ENCODE data around the gene PPP1R11.

PPP1R11 gene

DNA sequence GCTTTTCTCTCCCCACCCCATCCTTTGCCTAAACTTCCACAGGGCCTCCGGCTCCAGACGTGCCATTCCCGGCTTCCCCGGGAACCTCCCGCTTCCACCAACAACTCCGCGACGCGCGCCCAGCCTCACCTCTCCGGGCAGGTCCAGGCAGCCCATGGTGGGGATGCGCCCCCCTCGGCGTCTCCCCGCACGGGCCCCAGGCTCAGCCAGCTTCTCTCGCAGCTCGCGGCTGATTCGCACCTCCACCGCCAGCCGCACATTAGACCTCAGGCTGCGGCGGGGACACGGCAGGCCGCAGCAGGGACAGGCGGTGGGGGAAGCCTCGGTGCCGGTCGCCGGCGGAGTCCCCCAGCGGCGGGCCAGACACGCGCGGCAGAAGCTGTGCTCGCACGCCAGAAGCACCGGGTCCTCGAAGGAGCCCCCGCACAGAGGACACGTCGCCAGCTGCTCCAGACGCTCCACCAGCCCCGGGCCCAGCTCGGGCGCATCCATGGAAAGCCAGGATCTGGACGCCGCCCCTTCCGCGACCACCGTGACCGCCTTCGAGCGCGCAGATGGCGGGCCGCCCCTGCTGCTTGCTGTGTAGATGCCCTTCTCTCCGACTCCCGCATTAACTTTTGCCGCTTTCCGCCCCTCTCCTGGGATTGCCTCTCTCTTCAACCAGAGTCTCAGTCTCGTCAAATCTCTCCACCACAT, 8.2 kb downstream of the PPP1R11 start, which contains the start of gene RNF39:
TSS of gene RNF39 (minus strand) at position 676 of the 696 bp plus-strand sequence. CDS start at position 492, 184 bp downstream.
- Histone ChIP-seq H3K9me3 (ENCODE audit: control insufficient read depth, insufficient read depth, low read length) (no peaks in the 10 kb centered on the region), H3K27ac (ENCODE audit: low read depth, low read length) (no peak within 1 kb of the TSS), H3K27me3 (ENCODE audit: control insufficient read depth, insufficient read depth, low read length) (peaks cover 96% of the 10 kb centered on the region), H3K9ac (ENCODE audit: low read depth, low read length) (no peak within 1 kb of the TSS), H3K4me1 (ENCODE audit: control insufficient read depth, insufficient read depth, low read length) (peaks cover 21% of the 10 kb centered on the region; the same call in 1 of the 2 replicates), H3K36me3 (ENCODE audit: control insufficient read depth, insufficient read depth, low read length) (no peaks in the 10 kb centered on the region), H3K4me3 (ENCODE audit: low read depth, low read length) (peak within 1 kb of the TSS; percentile 68)

DNA sequence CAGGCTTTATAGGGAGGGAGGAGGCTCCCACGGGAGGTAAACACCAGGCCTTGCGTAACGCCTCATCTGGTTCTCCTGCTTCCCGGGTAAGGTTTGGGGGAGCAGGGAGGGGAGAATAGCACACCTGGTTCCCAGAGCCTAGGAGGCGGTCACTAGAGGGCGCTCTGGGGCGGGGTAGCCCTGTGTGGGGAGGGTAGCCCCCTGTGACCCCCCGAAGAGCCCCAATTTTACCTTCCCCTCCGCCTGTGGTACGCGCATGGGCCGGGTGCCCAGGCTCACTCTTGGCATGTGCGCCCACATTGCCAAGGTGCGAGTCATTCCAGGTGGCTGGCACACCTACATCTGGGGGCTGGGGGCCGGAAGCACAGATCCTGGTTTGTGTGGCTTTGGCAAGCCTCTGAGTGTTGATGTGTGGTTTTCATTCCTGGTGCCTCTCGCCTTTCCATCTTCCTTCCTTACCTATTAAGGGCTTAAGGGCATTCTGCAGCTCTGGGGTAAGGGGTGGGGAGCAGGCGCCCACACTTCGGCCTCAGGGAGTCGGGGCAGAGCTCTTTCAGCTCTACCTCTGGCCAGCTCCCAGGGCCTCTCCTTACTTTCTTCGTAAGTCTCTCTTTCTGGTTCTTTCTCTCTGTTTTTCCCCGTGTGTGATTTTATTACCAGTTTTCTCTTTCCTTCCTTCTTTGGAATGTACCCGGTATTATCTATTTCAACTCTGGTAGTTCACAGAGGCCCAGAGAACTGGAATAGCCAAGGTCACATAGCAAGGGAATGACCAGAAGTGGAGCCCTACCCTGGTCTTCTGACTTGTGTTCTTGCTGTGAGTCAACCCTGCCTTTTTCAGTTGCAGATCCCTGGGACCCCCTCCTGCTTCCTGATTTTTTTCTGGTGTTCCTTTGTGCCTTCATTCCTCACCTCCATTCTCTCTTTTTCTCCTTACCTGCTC, 9.1 kb downstream of the PPP1R11 start:
- Histone ChIP-seq H3K9ac (ENCODE audit: low read depth, low read length) (no peak overlapping the region), H3K27me3 (ENCODE audit: control insufficient read depth, insufficient read depth, low read length) (peaks cover 88% of the 10 kb centered on the region), H3K27ac (ENCODE audit: low read depth, low read length) (no peak overlapping the region)

DNA sequence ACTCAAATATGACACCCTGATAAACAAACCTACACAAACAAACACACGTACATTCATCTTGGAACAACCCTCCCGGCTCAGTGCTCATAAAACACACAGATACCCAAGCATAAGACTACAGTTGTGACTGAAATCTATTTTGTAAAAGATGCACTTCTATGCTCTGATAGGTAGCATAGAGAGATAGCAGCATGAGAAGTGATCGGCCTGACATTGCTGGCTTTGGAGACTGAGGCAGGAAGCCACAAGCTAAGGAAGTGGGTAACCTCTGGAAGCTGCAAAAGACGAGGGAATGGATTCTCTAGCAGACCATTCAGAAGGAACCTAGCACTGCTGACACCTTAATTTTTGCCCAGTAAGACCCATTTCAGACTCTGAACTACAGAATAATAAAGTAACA, 10.2 kb downstream of the PPP1R11 start:
- no peaks in the 10 kb centered on the region for H3K36me3 ChIP-seq (ENCODE audit: control insufficient read depth, insufficient read depth, low read length)
- no peaks in the 10 kb centered on the region for H3K9me3 ChIP-seq (ENCODE audit: control insufficient read depth, insufficient read depth, low read length)
- H3K4me1 ChIP-seq (ENCODE audit: control insufficient read depth, insufficient read depth, low read length) = peaks cover 12% of the 10 kb centered on the region; the same call in 1 of the 2 replicates
- H3K9ac ChIP-seq (ENCODE audit: low read depth, low read length) = no peak overlapping the region
- no peak overlapping the region for H3K27ac ChIP-seq (ENCODE audit: low read depth, low read length)
- H3K4me3 ChIP-seq (ENCODE audit: low read depth, low read length) = no peak overlapping the region
- H3K27me3 ChIP-seq (ENCODE audit: control insufficient read depth, insufficient read depth, low read length) = peaks cover 76% of the 10 kb centered on the region

More for the DNA sequence above, 9.1 kb downstream of the PPP1R11 start:
- Histone ChIP-seq H3K4me3 (ENCODE audit: low read depth, low read length) (peak overlapping the region; percentile 68), H3K9me3 (ENCODE audit: control insufficient read depth, insufficient read depth, low read length) (no peaks in the 10 kb centered on the region), H3K4me1 (ENCODE audit: control insufficient read depth, insufficient read depth, low read length) (peaks cover 16% of the 10 kb centered on the region; the same call in 1 of the 2 replicates), H3K36me3 (ENCODE audit: control insufficient read depth, insufficient read depth, low read length) (no peaks in the 10 kb centered on the region)

DNA sequence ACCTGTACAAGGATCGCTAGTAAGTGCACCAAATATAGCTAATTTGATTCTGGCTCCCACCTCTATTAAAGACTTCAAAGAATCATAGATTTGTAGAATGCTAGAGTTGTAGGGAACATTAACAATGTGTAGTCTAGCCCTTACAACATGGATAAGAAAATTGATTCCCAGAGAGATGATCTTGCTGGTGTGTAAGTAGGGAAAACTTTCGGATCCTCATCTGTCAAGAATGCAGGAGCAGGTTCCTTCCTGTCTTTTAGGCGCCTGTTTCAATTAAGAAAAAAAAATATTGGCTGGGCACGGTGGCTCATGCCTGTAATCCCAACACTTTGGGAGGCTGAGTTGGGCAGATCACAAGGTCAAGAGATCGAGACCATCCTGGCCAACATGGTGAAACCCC, 20.9 kb downstream of the PPP1R11 start:
- Histone ChIP-seq H3K27ac (ENCODE audit: low read depth, low read length) (no peak overlapping the region), H3K4me3 (ENCODE audit: low read depth, low read length) (no peak overlapping the region), H3K4me1 (ENCODE audit: control insufficient read depth, insufficient read depth, low read length) (no peaks in the 10 kb centered on the region), H3K9ac (ENCODE audit: low read depth, low read length) (no peak overlapping the region), H3K36me3 (ENCODE audit: control insufficient read depth, insufficient read depth, low read length) (no peaks in the 10 kb centered on the region), H3K27me3 (ENCODE audit: control insufficient read depth, insufficient read depth, low read length) (peaks cover 14% of the 10 kb centered on the region; the same call in 1 of the 2 replicates), H3K9me3 (ENCODE audit: control insufficient read depth, insufficient read depth, low read length) (no peaks in the 10 kb centered on the region)

DNA sequence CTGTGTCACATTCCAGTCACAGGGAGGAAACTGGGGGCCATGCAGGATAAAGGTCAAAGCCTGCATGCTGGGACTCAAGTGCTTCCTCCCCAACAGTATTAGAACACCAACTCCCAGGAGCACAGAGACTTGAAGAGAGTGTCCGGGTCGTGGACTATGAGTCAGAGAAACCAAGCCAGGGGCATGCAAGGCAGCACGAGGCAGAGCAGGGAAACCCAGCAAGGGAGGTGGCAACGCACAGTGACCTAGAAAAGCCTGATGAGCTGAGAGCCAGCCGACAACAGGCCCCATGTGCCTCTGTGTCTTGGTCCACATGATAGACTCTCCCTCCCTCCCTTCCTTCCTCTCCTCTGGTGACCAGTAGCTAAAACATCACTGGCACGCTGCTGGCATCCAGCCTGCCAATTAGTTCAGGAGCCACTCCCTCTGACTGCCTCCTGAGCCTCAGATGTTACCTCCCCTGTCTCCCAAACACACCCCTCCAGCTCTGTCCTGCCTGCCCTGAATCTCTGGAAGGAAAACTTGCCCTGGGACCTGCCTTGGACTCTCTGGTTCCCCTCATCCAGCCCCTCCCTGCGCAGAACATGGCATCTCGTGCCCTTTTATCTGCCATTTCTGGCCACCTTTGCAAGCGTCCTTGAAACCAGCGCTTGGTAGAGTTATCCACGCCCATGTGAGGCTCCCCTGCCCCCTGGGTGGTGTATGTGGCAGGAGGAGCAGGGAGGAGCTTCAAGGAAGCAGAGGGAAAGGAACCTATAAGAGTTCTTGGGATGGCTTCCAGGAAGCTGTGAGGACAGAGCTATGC, 24.8 kb downstream of the PPP1R11 start:
- H3K9me3 ChIP-seq (ENCODE audit: control insufficient read depth, insufficient read depth, low read length) = no peaks in the 10 kb centered on the region
- no peak overlapping the region for H3K9ac ChIP-seq (ENCODE audit: low read depth, low read length)
- 0 out of 2 replicates have a peak, but pooled peaks cover 3% of the 10 kb centered on the region for H3K4me1 ChIP-seq (ENCODE audit: control insufficient read depth, insufficient read depth, low read length)
- no peak overlapping the region for H3K4me3 ChIP-seq (ENCODE audit: low read depth, low read length)
- H3K27ac ChIP-seq (ENCODE audit: low read depth, low read length) = no peak overlapping the region
- peaks cover 43% of the 10 kb centered on the region for H3K27me3 ChIP-seq (ENCODE audit: control insufficient read depth, insufficient read depth, low read length)
- no peaks in the 10 kb centered on the region for H3K36me3 ChIP-seq (ENCODE audit: control insufficient read depth, insufficient read depth, low read length)

DNA sequence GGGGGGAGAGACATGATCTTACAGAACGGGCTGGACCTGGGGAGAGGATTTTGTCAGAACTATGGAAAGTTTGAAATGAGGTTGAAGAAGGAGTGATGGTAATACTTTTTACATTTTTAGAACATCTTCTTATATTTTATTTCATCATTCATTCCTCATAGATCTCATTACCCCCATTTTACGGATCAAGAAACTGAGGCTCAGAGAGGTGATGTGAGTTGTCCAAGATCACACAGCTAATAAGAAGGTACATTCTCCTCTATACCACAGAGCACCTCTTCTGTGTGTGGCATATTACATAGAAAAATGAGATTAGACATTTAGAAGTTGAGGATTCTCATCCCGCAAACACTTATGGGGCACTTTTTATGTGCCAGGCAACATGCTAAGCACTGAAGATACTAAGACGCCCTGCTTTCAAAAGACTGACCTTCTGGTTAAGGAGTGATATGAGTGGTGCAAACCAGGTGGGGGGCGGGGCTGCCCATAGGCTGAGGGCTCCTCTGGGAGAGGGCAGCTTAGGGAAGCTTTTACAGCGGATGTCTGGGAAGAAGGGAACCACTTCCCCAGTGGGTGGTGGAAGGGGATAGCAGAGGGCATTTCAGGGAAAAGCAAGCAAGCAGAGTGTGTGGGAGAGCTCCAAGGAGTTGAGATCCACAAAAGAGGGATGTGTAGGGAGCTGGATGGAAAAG, 26.0 kb downstream of the PPP1R11 start:
- Histone ChIP-seq H3K4me3 (ENCODE audit: low read depth, low read length) (no peak overlapping the region), H3K9me3 (ENCODE audit: control insufficient read depth, insufficient read depth, low read length) (no peaks in the 10 kb centered on the region), H3K27ac (ENCODE audit: low read depth, low read length) (no peak overlapping the region)

DNA sequence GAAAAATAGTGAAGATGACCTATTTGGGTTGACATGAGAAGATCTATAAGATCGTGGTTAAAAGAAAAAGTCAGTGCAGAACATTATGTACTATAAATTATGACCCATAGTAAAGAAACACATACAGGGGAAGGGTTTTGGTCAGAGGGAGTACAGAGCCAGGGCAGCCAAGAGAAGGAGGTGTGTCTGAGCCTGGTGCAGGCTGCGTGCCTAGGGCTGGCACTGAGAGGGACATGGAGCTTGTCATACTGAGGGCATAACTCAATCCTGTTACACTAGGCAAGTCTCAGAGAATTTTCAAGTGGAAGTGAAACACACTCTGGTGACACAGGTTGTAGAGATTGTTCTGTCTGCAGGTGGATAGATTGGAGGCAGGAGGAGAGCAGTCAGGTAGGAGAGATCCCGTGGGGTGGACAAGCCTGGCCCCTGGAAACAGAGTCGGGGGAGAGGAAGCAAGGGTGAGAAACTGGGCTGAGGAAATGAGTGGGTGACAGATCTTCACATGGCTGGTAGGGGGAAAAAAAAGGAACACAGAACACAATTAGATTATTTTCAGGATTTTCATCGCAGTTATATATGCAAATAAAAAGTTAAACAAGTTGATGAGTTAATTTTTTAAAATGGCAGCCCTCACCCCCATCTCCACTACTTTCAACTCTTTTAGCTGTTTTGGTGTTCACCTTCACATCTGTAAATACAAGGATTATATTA, 27.1 kb downstream of the PPP1R11 start:
- H3K9me3 ChIP-seq (ENCODE audit: control insufficient read depth, insufficient read depth, low read length) = no peaks in the 10 kb centered on the region
- H3K4me3 ChIP-seq (ENCODE audit: low read depth, low read length) = no peak overlapping the region
- H3K36me3 ChIP-seq (ENCODE audit: control insufficient read depth, insufficient read depth, low read length) = no peaks in the 10 kb centered on the region
- peaks cover 67% of the 10 kb centered on the region for H3K27me3 ChIP-seq (ENCODE audit: control insufficient read depth, insufficient read depth, low read length)
- H3K27ac ChIP-seq (ENCODE audit: low read depth, low read length) = no peak overlapping the region
- H3K4me1 ChIP-seq (ENCODE audit: control insufficient read depth, insufficient read depth, low read length) = 0 out of 2 replicates have a peak, but pooled peaks cover 3% of the 10 kb centered on the region
- no peak overlapping the region for H3K9ac ChIP-seq (ENCODE audit: low read depth, low read length)

More for the DNA sequence above, 26.0 kb downstream of the PPP1R11 start:
- H3K4me1 ChIP-seq (ENCODE audit: control insufficient read depth, insufficient read depth, low read length) = 0 out of 2 replicates have a peak, but pooled peaks cover 3% of the 10 kb centered on the region
- H3K36me3 ChIP-seq (ENCODE audit: control insufficient read depth, insufficient read depth, low read length) = no peaks in the 10 kb centered on the region
- peaks cover 56% of the 10 kb centered on the region for H3K27me3 ChIP-seq (ENCODE audit: control insufficient read depth, insufficient read depth, low read length)
- no peak overlapping the region for H3K9ac ChIP-seq (ENCODE audit: low read depth, low read length)

DNA sequence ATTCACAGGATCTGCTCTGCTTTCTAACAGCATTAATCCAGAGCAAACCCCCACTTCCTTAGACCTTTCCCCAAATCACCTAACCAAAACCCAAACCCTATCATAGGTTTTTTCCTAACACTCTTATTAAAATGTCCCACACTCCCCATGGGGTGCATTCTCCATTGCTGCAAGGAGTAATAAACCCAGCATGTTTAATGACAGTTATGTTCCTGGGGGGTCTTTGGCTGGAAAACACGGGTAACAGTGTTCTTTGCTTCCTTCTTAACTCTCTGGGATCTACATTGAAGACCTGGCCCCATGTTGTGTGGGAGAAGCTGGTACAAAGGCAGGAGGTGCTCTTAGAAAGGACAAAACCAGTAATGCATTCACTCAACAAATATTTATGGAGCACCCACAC, 29.8 kb downstream of the PPP1R11 start:
- H3K9ac ChIP-seq (ENCODE audit: low read depth, low read length) = no peak overlapping the region
- no peaks in the 10 kb centered on the region for H3K36me3 ChIP-seq (ENCODE audit: control insufficient read depth, insufficient read depth, low read length)
- no peak overlapping the region for H3K4me3 ChIP-seq (ENCODE audit: low read depth, low read length)
- H3K27me3 ChIP-seq (ENCODE audit: control insufficient read depth, insufficient read depth, low read length) = peaks cover 80% of the 10 kb centered on the region
- no peak overlapping the region for H3K27ac ChIP-seq (ENCODE audit: low read depth, low read length)
- no peaks in the 10 kb centered on the region for H3K9me3 ChIP-seq (ENCODE audit: control insufficient read depth, insufficient read depth, low read length)
- H3K4me1 ChIP-seq (ENCODE audit: control insufficient read depth, insufficient read depth, low read length) = peaks cover 18% of the 10 kb centered on the region

DNA sequence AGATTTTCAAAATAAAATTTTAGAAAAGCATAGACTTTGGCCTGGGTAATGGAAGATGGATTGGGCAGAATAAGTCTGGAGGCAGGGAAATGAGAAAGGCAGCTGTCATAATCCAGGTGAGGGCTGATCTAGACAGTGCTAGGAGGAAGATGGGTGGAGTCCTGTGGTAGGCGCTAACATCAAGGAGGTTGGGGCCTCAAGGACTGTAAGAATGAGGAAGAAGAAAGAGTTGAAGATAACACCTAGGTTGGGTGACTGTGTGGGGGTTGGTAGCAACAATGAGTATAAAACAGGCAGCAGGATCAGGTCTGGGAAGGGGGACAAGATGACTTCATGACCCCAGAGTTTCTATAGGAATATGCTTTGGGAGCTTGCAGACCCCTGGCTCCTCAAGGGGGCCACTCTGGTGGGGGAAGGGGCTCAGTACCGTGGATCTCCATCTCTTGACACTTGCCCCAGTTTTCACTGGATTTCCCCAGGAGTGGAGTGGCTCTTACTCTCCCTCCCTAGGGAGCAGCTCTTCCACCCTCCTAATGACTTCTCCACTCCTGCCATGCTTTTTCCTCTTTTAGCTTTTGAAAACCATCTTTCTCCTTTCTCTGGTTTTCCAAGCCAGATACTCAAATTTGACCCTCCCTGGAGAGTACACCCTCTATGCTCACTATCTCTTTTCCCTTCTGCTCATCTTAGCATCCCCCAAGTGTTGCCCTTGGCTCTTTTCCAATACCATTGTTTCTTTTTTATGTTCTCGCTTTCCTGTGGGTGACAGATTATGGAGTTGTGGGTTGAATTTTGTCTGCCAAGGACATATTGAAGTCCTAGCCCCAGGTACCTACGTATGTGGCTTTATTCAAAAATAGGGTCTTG, 31.1 kb downstream of the PPP1R11 start:
- Histone ChIP-seq H3K9ac (ENCODE audit: low read depth, low read length) (no peak overlapping the region), H3K9me3 (ENCODE audit: control insufficient read depth, insufficient read depth, low read length) (no peaks in the 10 kb centered on the region), H3K27ac (ENCODE audit: low read depth, low read length) (no peak overlapping the region), H3K36me3 (ENCODE audit: control insufficient read depth, insufficient read depth, low read length) (no peaks in the 10 kb centered on the region), H3K4me3 (ENCODE audit: low read depth, low read length) (no peak overlapping the region), H3K4me1 (ENCODE audit: control insufficient read depth, insufficient read depth, low read length) (peaks cover 23% of the 10 kb centered on the region), H3K27me3 (ENCODE audit: control insufficient read depth, insufficient read depth, low read length) (peaks cover 91% of the 10 kb centered on the region)

Data from HUES48 (cell line).